HepG2 (cell line): ENCODE results near the gene SCUBE1. TPM values are rescaled to one million over a fixed set of nuclear protein-coding genes. Genes with fewer than 3 reads are reported as not detected.

Experiments
- CBX5 ChIP-seq: sonication (generic); formaldehyde crosslinking; IDR thresholded peaks from 2 replicates; pipeline ENCODE4 v1.4.0; 2020; ENCODE audit warnings: missing genetic modification reagents, borderline replicate concordance
- DRAP1 ChIP-seq: IDR thresholded peaks from 2 replicates; pipeline ENCODE4 v1.6.1; 2016; ENCODE audit warnings: missing genetic modification reagents, missing compliant biosample characterization
- ETV6 ChIP-seq: sonication (generic); formaldehyde crosslinking; conservative IDR thresholded peaks from 2 replicates; pipeline ENCODE4 v1.4.0; 2020; ENCODE audit warnings: missing genetic modification reagents
- FOXO4 ChIP-seq: sonication (generic); formaldehyde crosslinking; conservative IDR thresholded peaks from 2 replicates; pipeline ENCODE4 v1.8.1; 2023; ENCODE audit warnings: missing genetic modification reagents
- HNF4G ChIP-seq, 2 experiments: sonication (generic) in 1 of 2; formaldehyde crosslinking in 1 of 2; IDR thresholded peaks; 2 replicates each; pipeline versions ENCODE4 v1.4.0 to v1.6.1; 2011 to 2020; ENCODE audit warnings: borderline replicate concordance in 2 of 2, low read depth in 2 of 2, mild to moderate bottlenecking in 2 of 2, low read length in 1 of 2, missing genetic modification reagents in 1 of 2, moderate library complexity in 1 of 2
- HOXA3 ChIP-seq: sonication (generic); formaldehyde crosslinking; IDR thresholded peaks from 2 replicates; pipeline ENCODE4 v1.5.0; 2020; ENCODE audit warnings: missing genetic modification reagents
- MLX ChIP-seq: IDR thresholded peaks from 2 replicates; pipeline ENCODE4 v1.6.1; 2016
- NCOA2 ChIP-seq: sonication (generic); formaldehyde crosslinking; IDR thresholded peaks from 2 replicates; pipeline ENCODE4 v1.8.0; 2022; ENCODE audit warnings: inconsistent platforms
- RARA ChIP-seq: IDR thresholded peaks from 2 replicates; pipeline ENCODE4 v1.6.1; 2016; ENCODE audit warnings: missing genetic modification reagents, missing compliant biosample characterization
- RCOR2 ChIP-seq: IDR thresholded peaks from 2 replicates; pipeline ENCODE4 v1.6.1; 2016; ENCODE audit warnings: missing biosample characterization, missing genetic modification reagents
- REST ChIP-seq, 2 experiments: IDR thresholded peaks; 2 replicates each; pipeline ENCODE4 v1.6.1; 2011 to 2012; ENCODE audit warnings: low read length in 2 of 2, borderline replicate concordance in 1 of 2, low read depth in 1 of 2, mild to moderate bottlenecking in 1 of 2, moderate library complexity in 1 of 2
- SOX6 ChIP-seq, 2 experiments: fragments of 450-650 bp in 1 of 2; sonication (generic) in 1 of 2; formaldehyde crosslinking in 1 of 2; IDR thresholded peaks; 2 replicates each; pipeline versions ENCODE4 v1.4.0 to v1.6.1; 2017 to 2020; ENCODE audit warnings: antibody characterized with exemption in 1 of 2, mild to moderate bottlenecking in 1 of 2, missing genetic modification reagents in 1 of 2
- SRY ChIP-seq: sonication (generic); formaldehyde crosslinking; IDR thresholded peaks from 2 replicates; pipeline ENCODE4 v1.8.0; 2022; ENCODE audit warnings: mild to moderate bottlenecking, missing genetic modification reagents
- TBX2 ChIP-seq: sonication (generic); formaldehyde crosslinking; IDR thresholded peaks from 2 replicates; pipeline ENCODE4 v1.5.0; 2020; ENCODE audit warnings: missing genetic modification reagents, mild to moderate bottlenecking, borderline replicate concordance
- TRIM24 ChIP-seq: sonication (generic); formaldehyde crosslinking; IDR thresholded peaks from 2 replicates; pipeline ENCODE4 v1.8.0; 2022; ENCODE audit warnings: mild to moderate bottlenecking, missing genetic modification reagents
- XRCC5 ChIP-seq: fragments of 200-400 bp; formaldehyde crosslinking; optimal IDR thresholded peaks from 2 replicates; pipeline ENCODE3; 2017; ENCODE audit warnings: mild to moderate bottlenecking, low read length
- ZKSCAN5 ChIP-seq: sonication (generic); formaldehyde crosslinking; IDR thresholded peaks from 2 replicates; pipeline ENCODE4 v1.5.1; 2020; ENCODE audit warnings: mild to moderate bottlenecking, missing genetic modification reagents
- ZNF292 ChIP-seq: sonication (generic); formaldehyde crosslinking; IDR thresholded peaks from 2 replicates; pipeline ENCODE4 v1.8.1; 2022; ENCODE audit warnings: mild to moderate bottlenecking, low read depth, missing genetic modification reagents, borderline replicate concordance
- ZNF644 ChIP-seq: IDR thresholded peaks from 2 replicates; pipeline ENCODE4 v1.6.1; 2016; ENCODE audit warnings: low read depth
- ZNF678 ChIP-seq: sonication (generic); formaldehyde crosslinking; IDR thresholded peaks from 2 replicates; pipeline ENCODE4 v1.4.0; 2020; ENCODE audit warnings: mild to moderate bottlenecking, missing genetic modification reagents
- ZNF75D ChIP-seq: sonication (generic); formaldehyde crosslinking; IDR thresholded peaks from 2 replicates; pipeline ENCODE4 v1.8.1; 2023; ENCODE audit warnings: missing genetic modification reagents, mild to moderate bottlenecking, borderline replicate concordance
- ZNF792 ChIP-seq: IDR thresholded peaks from 2 replicates; pipeline ENCODE4 v1.6.1; 2016
- ZNF816 ChIP-seq: sonication (generic); formaldehyde crosslinking; IDR thresholded peaks from 2 replicates; pipeline ENCODE4 v1.8.0; 2022; ENCODE audit warnings: missing genetic modification reagents, mild to moderate bottlenecking, borderline replicate concordance
- ZSCAN29 ChIP-seq: sonication (generic); formaldehyde crosslinking; conservative IDR thresholded peaks from 2 replicates; pipeline ENCODE4 v1.4.0; 2020; ENCODE audit warnings: mild to moderate bottlenecking, missing genetic modification reagents
- polyA plus RNA-seq, 8 experiments: library from polyadenylated mRNA; depleted of rRNA in 3 of 8; stranded (reverse) in 7 of 8; unstranded in 1 of 8; fragments of >200 nt; fragmentation: Illumina TruSeq in 4 of 8; extraction: Trizol in 4 of 8; gene quantifications; 2 replicates each; pipeline versions ENCODE4 v1.2.1 to v1.2.3, GENCODE V29; 2011 to 2016; ENCODE audit warnings: low read depth in 4 of 8, missing spikeins in 1 of 8, mixed read lengths in 1 of 8; ENCODE audit not compliant: insufficient read depth in 1 of 8
- total RNA-seq, 5 experiments: library from RNA; depleted of rRNA; stranded (reverse); fragments of >200 nt; fragmentation: Illumina TruSeq; extraction: Trizol; gene quantifications; 2 replicates each; pipeline ENCODE4 v1.2.3, GENCODE V29; 2016; ENCODE audit warnings: low read depth in 1 of 5

SCUBE1 gene
- total and polyA plus RNA-seq, 2 of the 13 experiments (the other 11 are each of a cell fraction or from before 2014, with no cell fraction given), result under 0.01 to 0.05 TPM

DNA sequence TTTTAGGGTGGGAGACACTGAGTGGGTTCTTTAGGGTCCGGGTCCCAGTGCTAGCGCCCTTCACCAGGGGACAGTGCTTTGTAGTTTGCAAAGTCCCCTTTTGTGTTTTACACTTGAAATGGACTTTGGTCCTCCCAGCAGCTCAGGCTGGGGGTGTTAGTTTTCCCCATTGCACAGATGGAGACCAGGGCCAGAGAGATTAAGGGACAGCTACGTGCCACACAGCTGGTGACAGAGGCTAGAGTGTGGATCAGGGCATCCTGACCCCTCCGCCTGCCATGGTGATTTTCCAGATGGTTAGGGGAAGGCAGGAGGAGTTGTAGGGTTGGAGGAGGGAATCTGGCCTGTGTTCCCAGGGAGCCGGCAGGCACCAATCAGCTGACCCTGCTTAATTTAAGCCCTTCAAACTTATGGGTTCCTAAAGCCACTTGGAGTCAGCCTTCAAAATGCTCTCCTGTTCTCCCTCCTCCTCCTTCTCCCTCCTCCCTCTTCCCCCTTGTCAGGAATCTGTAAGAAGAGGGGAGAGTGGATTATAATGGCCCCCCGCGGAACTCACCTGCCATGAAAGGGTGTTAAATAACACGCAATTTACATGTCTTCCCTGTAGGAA, 46.2 kb upstream of the SCUBE1 start (continued):
- no peak for TF ChIP-seq TRIM24 (CRISPR knock-in tag)
- peak; percentile 62 for TF ChIP-seq XRCC5
- TF ChIP-seq ZNF816 (CRISPR knock-in tag), result no peak
- peak; percentile 59; the same call in 1 of the 2 replicates for TF ChIP-seq ZNF792 (CRISPR knock-in tag)
- TF ChIP-seq HNF4G (IDR thresholded peaks at IDR 0.05; ENCODE audit: borderline replicate concordance, low read depth, low read length), result peak; percentile 47; the same call in 1 of the 2 replicates
- TF ChIP-seq HNF4G (CRISPR knock-in tag; IDR thresholded peaks at IDR 0.05; ENCODE audit: borderline replicate concordance, low read depth), result peak; percentile 82; the same call in 1 of the 2 replicates
- no peak for TF ChIP-seq ETV6 (CRISPR knock-in tag)
- TF ChIP-seq ZKSCAN5 (CRISPR knock-in tag), result no peak
- TF ChIP-seq FOXO4, result 0 out of 2 replicates have a peak, but pooled peaks have one; percentile 14
- TF ChIP-seq CBX5, result no peak
- 0 out of 4 replicates have a peak, but pooled peaks of 1 of the 2 experiments have one; percentile 10 for TF ChIP-seq REST (IDR thresholded peaks at IDR 0.05; ENCODE audit: borderline replicate concordance in 1 of 2, low read depth in 1 of 2, low read length in 2 of 2)
- TF ChIP-seq DRAP1 (CRISPR knock-in tag), result 0 out of 2 replicates have a peak, but pooled peaks have one; percentile 23
- 0 out of 2 replicates have a peak, but pooled peaks have one; percentile 12 for TF ChIP-seq NCOA2 (CRISPR knock-in tag)
- no peak for TF ChIP-seq ZNF75D
- 0 out of 2 replicates have a peak, but pooled peaks have one; percentile 55 for TF ChIP-seq ZNF644
- TF ChIP-seq MLX (CRISPR knock-in tag), result no peak
- no peak for TF ChIP-seq ZNF678 (CRISPR knock-in tag)
- TF ChIP-seq ZSCAN29, result no peak
- peak; percentile 46; the same call in 1 of the 2 replicates for TF ChIP-seq RARA (CRISPR knock-in tag)
- 0 out of 2 replicates have a peak, but pooled peaks have one; percentile 28 for TF ChIP-seq RCOR2 (CRISPR knock-in tag)
- peak; percentile 57; the same call in 1 of the 2 replicates for TF ChIP-seq ZNF292
- TF ChIP-seq HOXA3 (CRISPR knock-in tag), result 0 out of 2 replicates have a peak, but pooled peaks have one; percentile 30
- TF ChIP-seq TBX2, result peak; percentile 66
- no peak for TF ChIP-seq SOX6 (IDR thresholded peaks at IDR 0.05)
- TF ChIP-seq SOX6 (CRISPR knock-in tag; IDR thresholded peaks at IDR 0.05), result peak; percentile 42; the same call in 1 of the 2 replicates
- no peak for TF ChIP-seq SRY (CRISPR knock-in tag)
